ENCODE results near the gene TOX4.

The TOX4 gene

GRCh38 chr14:21455912-21456667 lies 20.9 kb upstream of the TOX4 start, which contains the start of gene CHD8:
CHD8 (minus strand) TSS chr14:21456123; CDS start chr14:21431643, 24,480 bp downstream.
- TF ChIP-seq FOXM1 (IDR thresholded peaks at IDR 0.05; ENCODE audit: borderline replicate concordance, low read depth) (no peak), NFIC (IDR thresholded peaks at IDR 0.05) (no peak), REST (IDR thresholded peaks at IDR 0.05; ENCODE audit: low read depth) (no peak), ZBTB7A (IDR thresholded peaks at IDR 0.05; ENCODE audit: low read depth) (0 out of 2 replicates have a peak, but pooled peaks have one; percentile 38), TAF1 (IDR thresholded peaks at IDR 0.05; ENCODE audit: low read depth) (peak; percentile 87), CEBPB (IDR thresholded peaks at IDR 0.05) (no peak), EGR1 (IDR thresholded peaks at IDR 0.05) (no peak), USF1 (IDR thresholded peaks at IDR 0.05) (no peak), EP300 (IDR thresholded peaks at IDR 0.05; ENCODE audit: borderline replicate concordance) (0 out of 2 replicates have a peak, but pooled peaks have one; percentile 15), MAX (IDR thresholded peaks at IDR 0.05) (peak; percentile 56), TEAD4 (IDR thresholded peaks at IDR 0.05) (peak; percentile 39; the same call in 1 of the 2 replicates), CREB1 (IDR thresholded peaks at IDR 0.05; ENCODE audit: low read depth) (0 out of 2 replicates have a peak, but pooled peaks have one; percentile 29), RAD21 (IDR thresholded peaks at IDR 0.05; ENCODE audit: low read depth) (peak; percentile 49), TCF12 (IDR thresholded peaks at IDR 0.05; ENCODE audit: low read depth) (no peak; the same call in 1 of the 2 replicates), YY1 (IDR thresholded peaks at IDR 0.05; ENCODE audit: low read depth) (peak; percentile 91)

- TF ChIP-seq NFIC (IDR thresholded peaks at IDR 0.05): no peak
- TF ChIP-seq TCF12 (IDR thresholded peaks at IDR 0.05; ENCODE audit: low read depth): no peak
These were observed 9.4 kb upstream of the TOX4 start for GRCh38 chr14:21467616-21468015.

- no peak for TF ChIP-seq TEAD4 (IDR thresholded peaks at IDR 0.05)
- TF ChIP-seq EP300 (IDR thresholded peaks at IDR 0.05; ENCODE audit: borderline replicate concordance): 0 out of 2 replicates have a peak, but pooled peaks have one; percentile 21
These were observed 1.1 kb upstream of the TOX4 start for GRCh38 chr14:21475767-21476522.

GRCh38 chr14:21476523-21476924 lies 471 bp upstream of the TOX4 start:
- peak; percentile 14; the same call in 1 of the 2 replicates for TF ChIP-seq MAX (IDR thresholded peaks at IDR 0.05)
- TF ChIP-seq NFIC (IDR thresholded peaks at IDR 0.05): no peak
- TF ChIP-seq TEAD4 (IDR thresholded peaks at IDR 0.05): no peak
- no peak for TF ChIP-seq USF1 (IDR thresholded peaks at IDR 0.05)

- no peak for TF ChIP-seq USF1 (IDR thresholded peaks at IDR 0.05)
- no peak for TF ChIP-seq TEAD4 (IDR thresholded peaks at IDR 0.05)
- TF ChIP-seq MAX (IDR thresholded peaks at IDR 0.05): no peak
- no peak for TF ChIP-seq EP300 (IDR thresholded peaks at IDR 0.05; ENCODE audit: borderline replicate concordance)
- no peak for TF ChIP-seq CEBPB (IDR thresholded peaks at IDR 0.05)
- TF ChIP-seq NFIC (IDR thresholded peaks at IDR 0.05): no peak
- no peak for TF ChIP-seq TAF1 (IDR thresholded peaks at IDR 0.05; ENCODE audit: low read depth)
- no peak for TF ChIP-seq RAD21 (IDR thresholded peaks at IDR 0.05; ENCODE audit: low read depth)
- no peak for TF ChIP-seq TCF12 (IDR thresholded peaks at IDR 0.05; ENCODE audit: low read depth)
- TF ChIP-seq FOXM1 (IDR thresholded peaks at IDR 0.05; ENCODE audit: borderline replicate concordance, low read depth): no peak
- TF ChIP-seq ZBTB7A (IDR thresholded peaks at IDR 0.05; ENCODE audit: low read depth): no peak
- no peak for TF ChIP-seq CREB1 (IDR thresholded peaks at IDR 0.05; ENCODE audit: low read depth)
- no peak for TF ChIP-seq REST (IDR thresholded peaks at IDR 0.05; ENCODE audit: low read depth)
- TF ChIP-seq EGR1 (IDR thresholded peaks at IDR 0.05): no peak
- no peak for TF ChIP-seq YY1 (IDR thresholded peaks at IDR 0.05; ENCODE audit: low read depth)
These were observed 9.7 kb downstream of the TOX4 start for GRCh38 chr14:21486640-21487087.

Data from Ishikawa (cell line).